ENCODE data around the gene L3MBTL4.

The L3MBTL4 gene

DNA sequence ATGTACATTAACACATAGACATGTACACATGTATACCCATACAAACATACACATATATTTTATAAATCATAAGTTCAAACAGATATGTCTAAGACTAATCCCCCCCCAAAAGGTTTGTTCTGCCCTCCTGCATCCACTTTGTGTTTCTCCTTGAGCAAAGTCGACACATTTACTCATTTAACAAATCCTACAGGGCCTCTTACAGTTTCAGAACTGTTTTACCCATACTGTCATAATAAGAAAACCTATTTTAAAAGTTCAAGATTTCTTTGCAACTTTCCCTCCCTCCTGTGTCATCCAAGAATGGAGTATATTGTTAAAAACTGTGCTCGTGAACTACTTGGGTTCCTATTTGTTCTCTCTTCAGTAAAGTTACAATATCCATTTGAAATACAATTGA lies 166.7 kb downstream of the L3MBTL4 start:
- Histone ChIP-seq H3K36me3 (ENCODE audit: insufficient read depth) (no peaks in the 10 kb centered on the region), H3K27ac (no peak overlapping the region), H3K4me1 (ENCODE audit: low read depth, poor library complexity, severe bottlenecking) (peaks cover 33% of the 10 kb centered on the region), H3K4me2 (peak overlapping the region; percentile 74; the same call in 1 of the 2 replicates), H3K79me2 (ENCODE audit: insufficient read depth, low read depth) (no peaks in the 10 kb centered on the region), H3K9ac (no peak overlapping the region), H4K20me1 (ENCODE audit: insufficient read depth) (no peaks in the 10 kb centered on the region), H3K27me3 (ENCODE audit: insufficient read depth, low read depth) (no peaks in the 10 kb centered on the region), H3K4me3 (IDR thresholded peaks at IDR 0.05; ENCODE audit: insufficient read depth, low read depth, low read length) (no peak overlapping the region), H2AFZ (ENCODE audit: low read depth) (no peak overlapping the region)
- TF ChIP-seq, protein P1, sequence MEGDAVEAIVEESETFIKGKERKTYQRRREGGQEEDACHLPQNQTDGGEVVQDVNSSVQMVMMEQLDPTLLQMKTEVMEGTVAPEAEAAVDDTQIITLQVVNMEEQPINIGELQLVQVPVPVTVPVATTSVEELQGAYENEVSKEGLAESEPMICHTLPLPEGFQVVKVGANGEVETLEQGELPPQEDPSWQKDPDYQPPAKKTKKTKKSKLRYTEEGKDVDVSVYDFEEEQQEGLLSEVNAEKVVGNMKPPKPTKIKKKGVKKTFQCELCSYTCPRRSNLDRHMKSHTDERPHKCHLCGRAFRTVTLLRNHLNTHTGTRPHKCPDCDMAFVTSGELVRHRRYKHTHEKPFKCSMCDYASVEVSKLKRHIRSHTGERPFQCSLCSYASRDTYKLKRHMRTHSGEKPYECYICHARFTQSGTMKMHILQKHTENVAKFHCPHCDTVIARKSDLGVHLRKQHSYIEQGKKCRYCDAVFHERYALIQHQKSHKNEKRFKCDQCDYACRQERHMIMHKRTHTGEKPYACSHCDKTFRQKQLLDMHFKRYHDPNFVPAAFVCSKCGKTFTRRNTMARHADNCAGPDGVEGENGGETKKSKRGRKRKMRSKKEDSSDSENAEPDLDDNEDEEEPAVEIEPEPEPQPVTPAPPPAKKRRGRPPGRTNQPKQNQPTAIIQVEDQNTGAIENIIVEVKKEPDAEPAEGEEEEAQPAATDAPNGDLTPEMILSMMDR (conservative IDR thresholded peaks at IDR 0.05; ENCODE audit: low read depth, low read length), result no peak

DNA sequence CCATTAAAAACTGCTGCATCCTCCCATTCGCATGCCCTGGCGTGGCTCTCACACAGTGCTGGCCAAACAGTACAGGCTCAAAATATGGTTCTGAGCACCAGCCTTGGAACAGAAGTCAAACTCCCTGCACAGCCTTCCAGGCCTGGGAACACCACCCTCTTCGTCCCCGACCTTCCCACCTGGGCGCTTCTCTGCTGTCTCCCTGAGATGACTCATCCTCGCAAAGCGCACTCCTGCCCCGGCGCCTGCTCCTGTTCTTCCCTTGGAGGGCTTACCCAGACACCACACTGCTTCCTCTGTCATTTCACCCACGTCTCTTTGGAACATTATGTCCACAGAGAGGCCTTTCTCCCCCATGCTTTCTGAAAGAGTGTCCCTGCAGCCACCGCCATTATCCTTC lies 172.7 kb downstream of the L3MBTL4 start:
- no peaks in the 10 kb centered on the region for H3K36me3 ChIP-seq (ENCODE audit: insufficient read depth)
- H3K27ac ChIP-seq, result no peak overlapping the region
- no peak overlapping the region for H3K9ac ChIP-seq
- TF ChIP-seq, protein P1 (conservative IDR thresholded peaks at IDR 0.05; ENCODE audit: low read depth, low read length), result no peak
- no peak overlapping the region for H3K4me3 ChIP-seq (IDR thresholded peaks at IDR 0.05; ENCODE audit: insufficient read depth, low read depth, low read length)
- peaks cover 5% of the 10 kb centered on the region for H3K4me1 ChIP-seq (ENCODE audit: low read depth, poor library complexity, severe bottlenecking)
- H4K20me1 ChIP-seq (ENCODE audit: insufficient read depth), result no peaks in the 10 kb centered on the region
- no peaks in the 10 kb centered on the region for H3K27me3 ChIP-seq (ENCODE audit: insufficient read depth, low read depth)
- H3K79me2 ChIP-seq (ENCODE audit: insufficient read depth, low read depth), result no peaks in the 10 kb centered on the region
- no peak overlapping the region for H2AFZ ChIP-seq (ENCODE audit: low read depth)
- no peak overlapping the region for H3K4me2 ChIP-seq

DNA sequence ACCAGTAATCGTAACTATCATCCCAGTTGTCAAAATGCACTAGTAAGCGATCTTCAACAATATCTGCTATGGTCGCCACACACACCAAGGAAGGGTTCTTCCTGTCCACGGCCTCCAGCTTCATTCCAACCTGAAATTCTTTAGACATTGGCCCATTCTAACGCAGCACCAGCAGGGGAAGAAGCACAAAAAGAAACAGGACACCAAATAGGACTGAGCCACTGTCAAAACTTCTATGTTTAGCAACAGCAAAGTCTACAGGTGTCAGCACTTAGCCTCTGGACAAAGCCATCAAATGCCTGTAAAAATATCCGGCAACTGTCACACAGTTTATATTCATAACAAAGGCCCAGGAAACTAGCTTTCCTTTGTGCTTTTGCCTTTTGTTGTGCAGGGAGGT lies 175.0 kb downstream of the L3MBTL4 start:
- Histone ChIP-seq H3K4me1 (ENCODE audit: low read depth, poor library complexity, severe bottlenecking) (peaks cover 5% of the 10 kb centered on the region), H3K4me2 (no peak overlapping the region), H3K9ac (no peak overlapping the region), H3K4me3 (IDR thresholded peaks at IDR 0.05; ENCODE audit: insufficient read depth, low read depth, low read length) (no peak overlapping the region), H4K20me1 (ENCODE audit: insufficient read depth) (no peaks in the 10 kb centered on the region), H3K36me3 (ENCODE audit: insufficient read depth) (no peaks in the 10 kb centered on the region), H3K79me2 (ENCODE audit: insufficient read depth, low read depth) (no peaks in the 10 kb centered on the region), H3K27ac (no peak overlapping the region), H3K27me3 (ENCODE audit: insufficient read depth, low read depth) (no peaks in the 10 kb centered on the region), H2AFZ (ENCODE audit: low read depth) (no peak overlapping the region)
- TF ChIP-seq, protein P1 (conservative IDR thresholded peaks at IDR 0.05; ENCODE audit: low read depth, low read length), result no peak

DNA sequence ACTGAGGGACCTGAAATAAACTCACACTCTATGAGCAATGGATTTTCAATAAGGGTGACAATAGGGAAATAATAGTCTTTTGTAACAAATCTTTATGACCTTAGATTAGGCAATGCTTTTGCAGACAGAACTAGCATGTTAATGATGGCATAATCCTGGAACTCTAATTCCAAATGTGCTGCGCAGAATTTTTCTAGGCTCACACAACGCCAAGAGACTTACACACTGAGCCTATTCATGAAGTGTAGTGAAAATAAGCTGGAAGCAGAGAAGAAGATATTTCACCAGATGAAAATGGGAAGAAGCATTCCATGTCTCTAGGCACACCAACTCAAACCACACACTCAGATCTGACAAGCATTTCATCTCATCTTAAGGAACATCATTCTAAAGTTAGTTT lies 178.5 kb downstream of the L3MBTL4 start:
- Histone ChIP-seq H4K20me1 (ENCODE audit: insufficient read depth) (no peaks in the 10 kb centered on the region), H3K36me3 (ENCODE audit: insufficient read depth) (no peaks in the 10 kb centered on the region), H3K4me2 (no peak overlapping the region), H2AFZ (ENCODE audit: low read depth) (no peak overlapping the region), H3K4me1 (ENCODE audit: low read depth, poor library complexity, severe bottlenecking) (peaks cover 5% of the 10 kb centered on the region), H3K4me3 (IDR thresholded peaks at IDR 0.05; ENCODE audit: insufficient read depth, low read depth, low read length) (no peak overlapping the region), H3K79me2 (ENCODE audit: insufficient read depth, low read depth) (no peaks in the 10 kb centered on the region), H3K27me3 (ENCODE audit: insufficient read depth, low read depth) (no peaks in the 10 kb centered on the region), H3K9ac (no peak overlapping the region), H3K27ac (no peak overlapping the region)
- TF ChIP-seq, protein P1 (conservative IDR thresholded peaks at IDR 0.05; ENCODE audit: low read depth, low read length), result no peak
